Caco-2 (cell line): Measurements from ENCODE around the gene RB1. TPM values are rescaled to one million over a fixed set of nuclear protein-coding genes. Genes with fewer than 3 reads are reported as not detected.

ENCODE experiments used
- BruUV-seq: library from RNA; stranded (reverse); fragments of 400-500 nt; replicated peaks from 2 replicates; lab custom pipeline; 2021; lab: Mats Ljungman, UMichigan
- CTCF ChIA-PET: fragments of 300-600 bp; sonication (Branson Sonifier 250); formaldehyde crosslinking; loops from one replicate; lab custom pipeline; 2022; ENCODE audit warnings: antibody characterized with exemption; lab: Charles Lee
- POLR2A ChIA-PET: fragments of 300-600 bp; sonication (Branson Sonifier 250); formaldehyde crosslinking; loops from one replicate; lab custom pipeline; 2022; ENCODE audit warnings: antibody characterized with exemption; lab: Charles Lee
- DNase-seq, 2 experiments: peaks; one replicate each; pipeline versions ENCODE4 v3.0.0 to v3.0.0-alpha.2; 2020 to 2022
- H3K27me3 ChIP-seq: replicated peaks from 2 replicates; pipeline ENCODE4 v1.6.0; 2011; ENCODE audit warnings: low read length; ENCODE audit not compliant: control insufficient read depth, insufficient read depth
- H3K36me3 ChIP-seq: 2 replicates; pipeline ENCODE4 v1.5.1; 2011; ENCODE audit warnings: low read length; ENCODE audit not compliant: control insufficient read depth, insufficient read depth
- H3K4me1 ChIP-seq: fragments of 250-450 bp; sonication (Bioruptor Pico); 2 replicates; pipeline ENCODE4 v1.5.1; 2020; ENCODE audit warnings: mild to moderate bottlenecking
- H3K4me3 ChIP-seq: 2 replicates; pipeline ENCODE4 v1.5.1; 2011; ENCODE audit warnings: low read depth, mild to moderate bottlenecking, control low read depth, low read length
- H3K9me3 ChIP-seq: fragments of 250-450 bp; sonication (Bioruptor Pico); 2 replicates; pipeline ENCODE4 v1.5.1; 2020; ENCODE audit warnings: mild to moderate bottlenecking, moderate library complexity
- H3K27ac Mint-ChIP-seq: one replicate; pipeline ENCODE4 v1.8.0; 2022; ENCODE audit warnings: mixed read lengths; ENCODE audit not compliant: unreplicated experiment
- H3K27me3 Mint-ChIP-seq: one replicate; pipeline ENCODE4 v1.8.0; 2022; ENCODE audit warnings: mixed read lengths; ENCODE audit not compliant: insufficient read depth, unreplicated experiment
- H3K36me3 Mint-ChIP-seq: one replicate; pipeline ENCODE4 v1.8.0; 2022; ENCODE audit warnings: mild to moderate bottlenecking, mixed read lengths; ENCODE audit not compliant: insufficient read depth, unreplicated experiment
- H3K4me1 Mint-ChIP-seq: one replicate; pipeline ENCODE4 v1.8.0; 2022; ENCODE audit warnings: low read depth, mixed read lengths; ENCODE audit not compliant: unreplicated experiment
- H3K4me3 Mint-ChIP-seq: one replicate; pipeline ENCODE4 v1.8.0; 2022; ENCODE audit warnings: mild to moderate bottlenecking, moderate library complexity, mixed read lengths; ENCODE audit not compliant: unreplicated experiment
- H3K9me3 Mint-ChIP-seq: one replicate; pipeline ENCODE4 v1.8.0; 2022; ENCODE audit warnings: mixed read lengths; ENCODE audit not compliant: unreplicated experiment
- intact Hi-C: fragments of 100-400 bp; cut with micrococcal nuclease; formaldehyde crosslinking; loops from one replicate; pipeline ENCODE4 v1.10.0; 2022; ENCODE audit not compliant: unreplicated experiment
- total RNA-seq: library from RNA; stranded (reverse); gene quantifications from 2 replicates; pipeline ENCODE4 v1.2.3, GENCODE V29; 2022
- TF ChIP-seq, protein P1 (sequence below), 2 experiments: fragments of 200-600 bp in 1 of 2; IDR thresholded peaks; 1 replicate in 1 of 2; 2 replicates in 1 of 2; pipeline versions ENCODE4 v1.5.1 to v1.8.0; 2011 to 2022; ENCODE audit warnings: antibody characterized with exemption in 1 of 2, control low read depth in 1 of 2, inconsistent platforms in 1 of 2, low read depth in 1 of 2, low read length in 1 of 2, mild to moderate bottlenecking in 1 of 2, moderate library complexity in 1 of 2; ENCODE audit not compliant: insufficient read depth in 1 of 2, severe bottlenecking in 1 of 2, unreplicated experiment in 1 of 2

The RB1 gene
- total RNA-seq, 1 experiment from 2014 or later = 24.1 TPM

DNA sequence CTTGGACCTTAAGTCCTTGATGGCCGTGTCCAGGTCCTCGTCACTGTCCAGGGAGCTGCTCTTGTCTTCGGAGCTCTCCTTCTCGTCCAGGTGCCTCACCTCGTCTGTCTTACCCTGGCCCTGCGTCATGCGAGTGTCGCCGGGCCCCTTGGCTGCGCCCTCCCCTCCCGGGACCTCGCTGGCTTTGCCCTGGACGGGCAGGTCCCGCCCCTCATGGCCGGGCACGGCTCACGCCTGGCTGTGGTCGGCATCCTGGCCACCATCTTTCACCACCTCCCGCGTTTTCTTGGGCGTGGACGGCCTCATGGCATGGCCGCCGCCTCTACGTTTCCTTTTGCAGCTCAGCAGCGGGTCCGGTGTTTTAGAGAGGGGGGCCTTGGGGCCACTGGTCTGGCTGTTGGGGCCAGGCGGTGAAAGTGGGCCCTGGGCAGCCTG lies 14.8 kb downstream of the RB1 start:
- Mint-ChIP-seq H3K4me3 (no peak overlapping the region), H3K27ac (peak overlapping the region; percentile 53), H3K9me3 (peaks cover 16% of the 10 kb centered on the region), H3K27me3 (no peaks in the 10 kb centered on the region), H3K4me1 (no peaks in the 10 kb centered on the region), H3K36me3 (peaks cover 17% of the 10 kb centered on the region)
- TF ChIP-seq, protein P1, sequence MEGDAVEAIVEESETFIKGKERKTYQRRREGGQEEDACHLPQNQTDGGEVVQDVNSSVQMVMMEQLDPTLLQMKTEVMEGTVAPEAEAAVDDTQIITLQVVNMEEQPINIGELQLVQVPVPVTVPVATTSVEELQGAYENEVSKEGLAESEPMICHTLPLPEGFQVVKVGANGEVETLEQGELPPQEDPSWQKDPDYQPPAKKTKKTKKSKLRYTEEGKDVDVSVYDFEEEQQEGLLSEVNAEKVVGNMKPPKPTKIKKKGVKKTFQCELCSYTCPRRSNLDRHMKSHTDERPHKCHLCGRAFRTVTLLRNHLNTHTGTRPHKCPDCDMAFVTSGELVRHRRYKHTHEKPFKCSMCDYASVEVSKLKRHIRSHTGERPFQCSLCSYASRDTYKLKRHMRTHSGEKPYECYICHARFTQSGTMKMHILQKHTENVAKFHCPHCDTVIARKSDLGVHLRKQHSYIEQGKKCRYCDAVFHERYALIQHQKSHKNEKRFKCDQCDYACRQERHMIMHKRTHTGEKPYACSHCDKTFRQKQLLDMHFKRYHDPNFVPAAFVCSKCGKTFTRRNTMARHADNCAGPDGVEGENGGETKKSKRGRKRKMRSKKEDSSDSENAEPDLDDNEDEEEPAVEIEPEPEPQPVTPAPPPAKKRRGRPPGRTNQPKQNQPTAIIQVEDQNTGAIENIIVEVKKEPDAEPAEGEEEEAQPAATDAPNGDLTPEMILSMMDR (IDR thresholded peaks at IDR 0.05; ENCODE audit: insufficient read depth in 1 of 2, low read depth in 1 of 2, low read length in 1 of 2, severe bottlenecking in 1 of 2, unreplicated experiment in 1 of 2) = no peak
- Histone ChIP-seq H3K4me1 (no peaks in the 10 kb centered on the region), H3K27me3 (no peaks in the 10 kb centered on the region), H3K36me3 (peaks cover 5% of the 10 kb centered on the region; the same call in 1 of the 2 replicates), H3K4me3 (no peak overlapping the region), H3K9me3 (peaks cover 13% of the 10 kb centered on the region)
- intact Hi-C loops = no loop called here
- ChIA-PET CTCF (no interaction called here), POLR2A (no interaction called here)
- DNase-seq = no peak
- BruUV-seq = no TSS peak

DNA sequence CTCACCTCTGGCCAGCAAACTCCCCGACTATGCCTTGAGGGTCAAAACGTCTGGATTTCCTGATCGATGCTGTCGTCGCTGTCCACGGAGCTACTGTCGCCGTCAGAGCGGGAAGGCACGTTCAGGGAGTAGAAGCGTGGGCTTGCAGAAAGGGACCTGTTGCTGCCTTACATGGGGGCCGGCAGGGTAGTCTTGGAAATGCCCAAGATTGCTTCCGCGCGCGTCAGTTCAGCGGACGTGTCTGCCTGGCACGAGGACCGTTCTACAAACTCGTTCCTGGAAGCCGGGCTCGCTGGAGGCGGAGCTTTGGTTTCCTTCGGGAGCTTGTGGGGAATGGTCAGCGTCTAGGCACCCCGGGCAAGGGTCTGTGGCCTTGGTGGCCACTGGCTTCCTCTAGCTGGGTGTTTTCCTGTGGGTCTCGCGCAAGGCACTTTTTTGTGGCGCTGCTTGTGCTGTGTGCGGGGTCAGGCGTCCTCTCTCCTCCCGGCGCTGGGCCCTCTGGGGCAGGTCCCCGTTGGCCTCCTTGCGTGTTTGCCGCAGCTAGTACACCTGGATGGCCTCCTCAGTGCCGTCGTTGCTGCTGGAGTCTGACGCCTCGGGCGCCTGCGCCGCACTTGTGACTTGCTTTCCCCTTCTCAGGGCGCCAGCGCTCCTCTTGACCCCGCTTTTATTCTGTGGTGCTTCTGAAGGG lies 15.4 kb downstream of the RB1 start:
- no peak for DNase-seq
- no peaks in the 10 kb centered on the region for H3K4me1 ChIP-seq
- intact Hi-C loops = no loop called here
- Mint-ChIP-seq H3K4me1 (no peaks in the 10 kb centered on the region), H3K4me3 (no peak overlapping the region), H3K27me3 (no peaks in the 10 kb centered on the region), H3K27ac (no peak overlapping the region), H3K36me3 (peaks cover 17% of the 10 kb centered on the region), H3K9me3 (peaks cover 16% of the 10 kb centered on the region)
- POLR2A ChIA-PET = no interaction called here
- peaks cover 13% of the 10 kb centered on the region for H3K9me3 ChIP-seq
- H3K4me3 ChIP-seq = no peak overlapping the region
- no TSS peak for BruUV-seq
- CTCF ChIA-PET = no interaction called here
- no peaks in the 10 kb centered on the region for H3K27me3 ChIP-seq
- TF ChIP-seq, protein P1 (IDR thresholded peaks at IDR 0.05; ENCODE audit: insufficient read depth in 1 of 2, low read depth in 1 of 2, low read length in 1 of 2, severe bottlenecking in 1 of 2, unreplicated experiment in 1 of 2) = no peak
- peaks cover 5% of the 10 kb centered on the region; the same call in 1 of the 2 replicates for H3K36me3 ChIP-seq

DNA sequence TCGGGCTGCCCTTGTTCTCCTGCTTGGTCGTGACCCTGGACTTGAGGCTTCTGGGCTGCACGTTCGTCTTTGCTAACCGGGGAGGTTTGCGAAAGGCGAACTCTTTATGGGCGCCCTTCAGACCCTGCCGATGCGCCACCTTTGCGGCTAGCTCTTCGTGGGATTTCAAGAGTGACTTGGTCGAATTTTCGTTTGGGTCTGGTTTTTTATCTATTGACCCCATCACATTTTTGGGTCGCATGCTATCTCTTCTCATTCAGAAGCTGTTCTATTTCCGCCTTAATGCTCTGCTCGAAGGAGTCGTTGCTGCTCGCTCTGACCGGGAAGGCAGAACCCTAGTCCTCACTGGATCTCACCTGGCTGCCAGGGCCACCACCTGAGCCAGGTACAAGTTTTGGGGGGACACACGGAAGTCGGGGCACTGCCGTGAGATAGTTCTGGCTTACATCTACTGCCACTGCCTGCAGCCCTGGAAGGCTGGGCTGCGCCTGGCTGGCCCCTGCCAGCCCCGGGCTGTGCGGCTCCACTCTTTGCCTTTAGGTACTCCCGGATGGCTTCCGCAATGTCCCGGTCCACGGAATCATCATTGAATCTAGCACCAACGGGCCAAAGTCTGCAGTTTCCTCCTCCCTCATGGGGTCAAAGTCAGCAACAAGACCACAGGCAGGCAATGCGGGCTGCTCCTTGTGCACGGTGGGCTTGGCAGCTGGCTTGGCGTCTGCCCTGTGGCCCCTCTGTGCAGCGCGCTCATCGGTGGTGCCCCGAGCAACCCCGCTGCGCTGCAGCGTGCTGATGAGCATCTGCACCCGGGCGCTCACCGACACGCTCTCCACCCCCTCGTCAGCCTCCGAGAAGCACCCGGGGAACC lies 16.2 kb downstream of the RB1 start:
- Mint-ChIP-seq H3K4me3 (no peak overlapping the region), H3K27ac (no peak overlapping the region), H3K36me3 (peaks cover 17% of the 10 kb centered on the region), H3K4me1 (no peaks in the 10 kb centered on the region), H3K27me3 (no peaks in the 10 kb centered on the region), H3K9me3 (peaks cover 16% of the 10 kb centered on the region)
- intact Hi-C loops = no loop called here
- CTCF ChIA-PET = no interaction called here
- POLR2A ChIA-PET = no interaction called here
- no peaks in the 10 kb centered on the region for H3K27me3 ChIP-seq
- H3K9me3 ChIP-seq = peaks cover 13% of the 10 kb centered on the region
- H3K4me1 ChIP-seq = no peaks in the 10 kb centered on the region
- peaks cover 5% of the 10 kb centered on the region; the same call in 1 of the 2 replicates for H3K36me3 ChIP-seq
- H3K4me3 ChIP-seq = no peak overlapping the region
- TF ChIP-seq, protein P1 (IDR thresholded peaks at IDR 0.05; ENCODE audit: insufficient read depth in 1 of 2, low read depth in 1 of 2, low read length in 1 of 2, severe bottlenecking in 1 of 2, unreplicated experiment in 1 of 2) = no peak
- DNase-seq = no peak
- no TSS peak for BruUV-seq
